Lung (tissue), 12 donors: ENCODE data around the gene DNAJC16. TPM values are rescaled to one million over a fixed set of nuclear protein-coding genes. Genes with fewer than 3 reads are reported as not detected.
A peak's percentile ranks its signal among the peaks of the same experiment; 100 is the strongest.

Experiments used
- ATAC-seq: fragments of 200-7000 bp; cut with Tn5 transposase; one replicate; pipeline ENCODE4 v1.9.1; 2020; ENCODE audit warnings: moderate number of reproducible peaks; ENCODE audit not compliant: insufficient read depth, low FRiP score
- DNase-seq, 3 donors: peaks; one replicate each; pipeline ENCODE4 v3.0.0-alpha.2; 2013 to 2017
- H3K27ac ChIP-seq, 2 donors: one replicate each; pipeline ENCODE4 v1.5.1; 2013; ENCODE audit warnings: mild to moderate bottlenecking in 2 of 2, moderate library complexity in 2 of 2, control low read depth in 1 of 2, inconsistent platforms in 1 of 2, low read depth in 1 of 2, low read length in 1 of 2
- H3K27me3 ChIP-seq, 3 donors: one replicate each; pipeline ENCODE4 v1.5.1; 2013; ENCODE audit warnings: low read length in 2 of 3; ENCODE audit not compliant: control insufficient read depth in 3 of 3, insufficient read depth in 3 of 3
- H3K36me3 ChIP-seq, 4 donors: one replicate each; pipeline ENCODE4 v1.5.1; 2013; ENCODE audit warnings: low read length in 4 of 4, mild to moderate bottlenecking in 1 of 4, moderate library complexity in 1 of 4; ENCODE audit not compliant: control insufficient read depth in 4 of 4, insufficient read depth in 4 of 4
- H3K4me1 ChIP-seq, 5 donors: one replicate each; pipeline ENCODE4 v1.5.1; 2013; ENCODE audit warnings: low read length in 5 of 5, mild to moderate bottlenecking in 2 of 5, moderate library complexity in 1 of 5; ENCODE audit not compliant: control insufficient read depth in 5 of 5, insufficient read depth in 5 of 5
- H3K4me3 ChIP-seq: one replicate; pipeline ENCODE4 v1.5.1; 2013; ENCODE audit warnings: mild to moderate bottlenecking, control low read depth, moderate library complexity
- H3K9ac ChIP-seq, 2 donors: one replicate each; pipeline ENCODE4 v1.5.1; 2013; ENCODE audit warnings: low read length in 2 of 2, control low read depth in 1 of 2; ENCODE audit not compliant: insufficient read depth in 1 of 2
- H3K9me3 ChIP-seq, 4 donors: one replicate each; pipeline ENCODE4 v1.5.1; 2013; ENCODE audit warnings: low read length in 3 of 4, mild to moderate bottlenecking in 1 of 4, moderate library complexity in 1 of 4; ENCODE audit not compliant: control insufficient read depth in 4 of 4, insufficient read depth in 3 of 4
- CTCF ChIP-seq: IDR thresholded peaks from 2 replicates; pipeline ENCODE4 v1.5.1; 2012; ENCODE audit warnings: mild to moderate bottlenecking; ENCODE audit errors: control extremely low read depth, extremely low read depth
- WGBS, 2 donors: extraction: QIAGEN DNeasy Blood & Tissue Kit; methylation state at CpG; one replicate each; pipeline ENCODE4 v1.1.7; 2013; 5-methylcytosine and 5-hydroxymethylcytosine counted together
- polyA plus RNA-seq, 2 donors: library from polyadenylated mRNA; stranded (reverse); fragments of 200-250 nt; gene quantifications; one replicate each; pipeline ENCODE4 v1.2.1, GENCODE V29; 2013
- total RNA-seq, 2 donors: library from RNA; depleted of rRNA in 1 of 2; stranded (reverse); fragments of >200 nt in 1 of 2; gene quantifications; one replicate each; pipeline ENCODE4 v1.2.1, GENCODE V29; 2014 to 2021
- donor health status: control.
- donor health status: control.
- donor health status: Bipolar disorder and iron deficiency.
- donor health status: healthy.
- donor health status: DM: yes; HTN: yes; CAD: no.

Gene DNAJC16
- total and polyA plus RNA-seq, 4 donors = 4.8 to 28.8 (median 12.8) TPM

DNA sequence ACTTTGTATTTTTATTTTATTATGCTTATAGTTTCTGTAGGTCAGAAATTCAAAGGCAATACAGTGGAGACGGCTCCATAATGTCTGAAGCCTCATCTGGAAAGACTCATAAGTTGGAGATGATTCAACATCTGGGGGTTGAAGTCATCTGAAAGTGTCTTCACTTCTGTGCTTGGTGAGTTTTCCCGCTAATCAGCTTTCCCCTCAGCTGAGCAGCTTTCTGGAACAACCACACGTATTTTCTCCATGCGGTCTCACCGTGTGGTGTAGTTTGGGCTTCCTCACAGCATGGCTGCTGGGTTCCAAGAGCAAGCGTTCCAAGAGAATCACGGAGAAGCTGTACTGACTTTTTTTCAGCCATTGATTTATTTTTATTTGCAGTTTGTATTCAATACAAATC lies 83.0 kb downstream of the DNAJC16 start:
- DNase-seq = no peak
- no peak overlapping the region for H3K9ac ChIP-seq
- no peaks in the 10 kb centered on the region for H3K9me3 ChIP-seq
- no peak overlapping the region for H3K4me3 ChIP-seq
- no peak for ATAC-seq
- 88 to 95% methylated on average over 7 of the region's 7 CpGs for WGBS, 2 donors
- TF ChIP-seq CTCF = no peak
- H3K4me1 ChIP-seq = no peaks in the 10 kb centered on the region
- H3K27me3 ChIP-seq = no peaks in the 10 kb centered on the region
- H3K36me3 ChIP-seq = no peaks in the 10 kb centered on the region
- H3K27ac ChIP-seq = no peak overlapping the region

GRCh38 chr1:15610167-15610566 lies 83.5 kb downstream of the DNAJC16 start:
- 70 to 81% methylated on average over 4 of the region's 4 CpGs for WGBS, 2 donors
- DNase-seq = no peak
- Histone ChIP-seq H3K27ac (no peak overlapping the region), H3K27me3 (no peaks in the 10 kb centered on the region), H3K9me3 (no peaks in the 10 kb centered on the region), H3K9ac (no peak overlapping the region), H3K4me1 (peaks cover 0 to under 1% (median 0%) of the 10 kb centered on the region in 5 donors), H3K4me3 (no peak overlapping the region), H3K36me3 (no peaks in the 10 kb centered on the region)
- no peak for TF ChIP-seq CTCF
- ATAC-seq = no peak

GRCh38 chr1:15616373-15617172 lies 89.9 kb downstream of the DNAJC16 start:
- DNase-seq = peak in 2 of 3 donors; percentile 29 to 52

More at GRCh38 chr1:15616373-15617172, 89.9 kb downstream of the DNAJC16 start:
- peaks cover 3 to 31% (median 18%) of the 10 kb centered on the region in 5 donors for H3K4me1 ChIP-seq
- 27 to 28% methylated on average over 16 of the region's 16 CpGs for whole genome bisulfite sequencing, 2 donors
- H3K4me3 ChIP-seq = peak overlapping the region; percentile 42
- peak overlapping the region; percentile 57 to 98 for H3K27ac ChIP-seq
- no peak for ATAC-seq
- peaks cover 0 to 3% (median 2%) of the 10 kb centered on the region in 4 donors for H3K36me3 ChIP-seq
- H3K9ac ChIP-seq = peak overlapping the region in 1 of 2 donors; percentile 84
- no peaks in the 10 kb centered on the region for H3K27me3 ChIP-seq
- no peak for TF ChIP-seq CTCF
- no peaks in the 10 kb centered on the region for H3K9me3 ChIP-seq
